ENCODE results near the gene ABR.
"Not testable (repeated sequence)": the region's sequence is repeated elsewhere in the genome, so short reads cannot be mapped to it uniquely, and the experiment has no call there.

ABR gene

DNA sequence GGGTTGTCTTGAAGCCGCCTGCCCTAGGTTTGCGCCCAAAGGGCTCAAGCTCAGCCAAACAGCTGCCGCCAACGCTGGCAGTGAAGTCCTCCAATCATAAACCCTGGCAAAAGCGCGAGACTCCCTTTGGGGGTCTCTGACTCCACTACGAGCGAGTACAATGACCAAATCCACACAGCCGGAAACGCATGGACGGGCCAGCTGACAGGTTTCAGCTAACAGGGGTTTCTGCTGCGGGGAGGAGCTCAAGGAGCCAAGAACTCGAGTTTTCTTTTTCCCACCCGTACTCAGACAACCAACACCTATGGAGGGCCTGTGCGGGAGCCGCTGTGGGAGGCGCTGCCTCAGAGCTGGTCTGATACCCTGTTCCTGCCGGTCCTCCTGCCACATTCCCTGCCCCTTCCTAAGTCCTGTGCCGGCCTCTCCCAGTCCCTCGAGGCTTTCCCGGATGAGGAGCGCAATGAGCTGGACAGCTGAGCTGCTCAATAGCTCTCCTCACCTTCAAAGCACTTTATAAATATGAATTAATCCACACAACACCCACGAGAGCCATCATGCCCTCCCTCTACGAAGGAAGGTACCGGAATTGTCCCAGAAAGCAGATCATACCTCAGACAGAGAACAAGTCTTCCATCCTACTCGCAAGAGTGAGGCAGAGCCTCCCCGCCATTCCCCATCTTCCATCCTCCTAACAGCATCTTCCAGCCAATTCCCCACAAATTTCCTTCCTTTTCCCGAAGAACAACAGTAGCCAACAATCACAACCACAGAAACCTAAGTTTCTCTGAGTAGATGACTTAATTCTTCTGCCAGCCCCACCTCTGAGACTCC, 6.1 kb downstream of the ABR start:
- no peak for DNase-seq (ENCODE audit: low read depth in 2 of 2)

DNA sequence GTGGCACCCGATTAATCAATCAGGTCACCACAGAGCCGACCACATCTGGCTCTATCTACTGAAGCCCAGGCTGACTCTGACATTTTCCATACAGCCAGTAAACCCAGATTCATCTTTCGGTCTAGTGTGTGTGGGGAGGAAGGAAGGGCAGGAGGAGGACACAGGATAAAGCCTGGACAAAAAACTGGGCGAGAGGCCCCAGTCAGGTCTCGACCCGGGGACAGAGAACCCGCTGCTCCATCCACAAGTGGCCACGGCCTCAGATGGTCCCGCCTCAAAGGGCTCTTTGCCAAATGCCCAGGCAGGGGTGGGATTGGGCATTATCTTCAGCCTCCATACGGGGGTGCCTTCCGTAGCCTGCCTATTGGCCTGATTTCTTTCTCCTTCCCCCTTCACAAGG, 7.8 kb downstream of the ABR start:
- no peak for DNase-seq (ENCODE audit: low read depth in 2 of 2)

DNA sequence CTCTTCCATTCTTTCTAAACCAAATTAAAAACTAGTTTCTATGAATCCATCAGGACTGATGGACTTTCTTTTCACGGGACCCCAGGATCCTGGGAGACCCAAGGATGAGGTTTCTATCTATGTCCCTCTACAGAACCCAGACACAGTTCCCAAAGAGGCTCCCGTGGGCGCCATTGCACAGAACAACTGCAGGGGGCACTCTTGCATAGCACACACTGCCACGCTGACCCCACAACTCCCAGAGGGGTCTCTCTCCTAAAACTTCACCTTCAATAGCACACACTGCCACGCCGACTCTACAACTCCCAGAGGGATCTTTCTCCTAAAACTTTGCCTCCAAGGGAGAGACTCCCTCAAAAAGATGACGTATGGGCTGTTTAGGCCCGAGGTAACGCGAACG, 9.0 kb downstream of the ABR start:
- DNase-seq (ENCODE audit: low read depth in 2 of 2) = no peak

DNA sequence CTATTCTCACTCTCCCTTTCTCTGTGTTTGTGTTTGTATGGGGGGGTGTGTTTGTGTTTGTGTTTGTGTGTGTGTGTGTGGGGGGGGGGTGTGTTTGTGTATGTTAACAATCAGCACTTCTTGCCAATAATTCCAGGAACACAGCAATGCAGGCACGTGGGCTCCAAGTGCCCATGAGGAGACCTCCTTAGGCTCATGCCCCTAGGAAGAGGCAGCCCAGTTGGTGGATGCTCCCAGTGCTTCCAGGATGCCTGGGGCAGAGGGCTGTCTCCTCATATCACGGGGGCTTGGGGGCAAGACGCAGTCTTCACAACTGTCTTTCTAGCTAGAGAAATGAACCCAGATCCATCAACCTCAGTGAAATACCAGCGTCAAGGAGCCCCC, 9.9 kb downstream of the ABR start:
- DNase-seq (ENCODE audit: low read depth in 2 of 2) = no peak

DNA sequence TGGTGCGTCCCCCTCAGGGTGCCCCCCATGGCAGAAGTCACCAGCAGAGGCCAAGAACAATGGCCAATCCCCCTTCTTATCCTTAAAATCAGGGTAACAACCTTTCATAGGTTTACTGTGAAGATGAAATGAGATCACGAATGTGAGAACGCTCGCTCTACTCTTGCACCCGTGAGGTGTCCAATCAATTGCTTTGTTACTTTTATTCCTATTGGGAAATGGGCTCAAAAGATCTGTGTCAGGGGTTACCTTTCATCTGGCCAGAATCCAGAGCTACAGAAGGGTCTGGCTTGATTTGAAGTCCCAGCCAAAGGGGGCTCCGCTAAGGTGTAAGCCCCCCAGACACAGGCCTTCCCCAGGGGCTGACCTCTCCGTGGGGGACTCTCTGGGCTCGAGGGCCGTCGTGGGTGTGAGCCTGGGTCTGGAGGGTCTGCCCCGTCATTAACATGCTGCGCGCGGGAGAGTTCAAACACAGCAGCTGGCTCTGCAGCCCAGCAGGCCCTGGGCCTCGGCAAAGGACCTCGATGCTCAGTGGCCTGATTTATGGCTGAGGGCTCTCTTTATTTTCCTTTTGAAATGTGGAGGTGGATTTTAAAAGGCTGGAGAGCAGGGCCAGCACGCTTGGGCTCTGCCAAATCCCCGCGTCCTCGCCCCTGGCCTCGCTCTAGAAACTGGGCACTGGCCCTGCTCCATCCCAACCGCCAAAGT, 10.4 kb downstream of the ABR start:
- DNase-seq (ENCODE audit: low read depth in 2 of 2) = no peak

DNA sequence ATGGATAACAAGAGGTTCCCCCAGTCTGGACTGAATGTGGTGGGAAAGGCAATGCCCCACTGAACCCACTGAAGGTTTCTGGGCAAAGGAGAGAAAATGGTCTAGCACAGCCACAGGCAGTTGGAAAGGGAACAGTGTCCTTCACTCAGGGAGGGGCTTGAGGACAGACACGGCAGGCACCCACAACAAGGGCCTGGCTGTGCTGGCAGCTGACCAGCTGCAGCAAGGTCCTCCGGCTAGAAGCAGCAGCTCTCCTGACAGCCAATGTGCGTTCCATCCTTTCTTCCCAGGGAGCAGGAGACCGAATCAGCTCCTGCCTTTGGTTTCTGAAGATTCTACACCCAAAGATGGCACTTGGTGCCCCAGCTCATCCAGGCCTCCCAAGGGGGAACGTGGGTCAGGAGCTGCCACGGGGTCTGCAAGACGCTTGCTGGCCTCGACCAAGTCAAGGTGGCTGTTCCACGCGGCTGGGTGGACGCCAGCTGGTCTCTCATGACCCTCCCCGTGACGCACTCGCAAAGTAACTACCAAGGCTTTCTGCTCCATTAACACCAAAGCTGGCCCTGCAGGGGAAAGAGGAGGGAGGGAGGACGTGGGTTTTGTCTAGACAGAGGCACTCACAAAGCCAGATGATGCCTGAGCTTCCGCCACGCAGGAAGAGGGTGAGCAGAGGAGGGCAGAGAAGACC, 11.1 kb downstream of the ABR start:
- DNase-seq (ENCODE audit: low read depth in 2 of 2) = no peak

DNA sequence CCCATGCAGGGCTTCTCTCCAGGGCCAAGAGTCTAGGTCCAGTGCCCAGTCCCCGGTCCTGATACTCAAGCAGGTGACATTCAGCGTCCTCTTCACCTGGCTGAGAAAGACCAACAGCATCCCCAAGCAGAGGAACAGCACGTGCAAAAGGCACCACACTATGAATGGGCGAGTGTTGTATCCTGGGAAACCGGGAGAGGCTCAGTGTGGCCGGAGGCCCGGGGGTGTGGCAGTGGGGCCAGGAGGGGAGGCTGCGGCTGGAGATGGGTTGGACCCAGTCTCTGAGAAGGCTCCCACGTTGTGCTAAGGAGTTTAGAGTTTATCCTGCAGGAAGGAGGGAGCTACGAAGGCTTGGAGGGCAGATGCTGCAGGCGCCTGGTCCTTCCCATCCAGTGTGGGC, 13.5 kb downstream of the ABR start:
- DNase-seq (ENCODE audit: low read depth in 2 of 2) = no peak

DNA sequence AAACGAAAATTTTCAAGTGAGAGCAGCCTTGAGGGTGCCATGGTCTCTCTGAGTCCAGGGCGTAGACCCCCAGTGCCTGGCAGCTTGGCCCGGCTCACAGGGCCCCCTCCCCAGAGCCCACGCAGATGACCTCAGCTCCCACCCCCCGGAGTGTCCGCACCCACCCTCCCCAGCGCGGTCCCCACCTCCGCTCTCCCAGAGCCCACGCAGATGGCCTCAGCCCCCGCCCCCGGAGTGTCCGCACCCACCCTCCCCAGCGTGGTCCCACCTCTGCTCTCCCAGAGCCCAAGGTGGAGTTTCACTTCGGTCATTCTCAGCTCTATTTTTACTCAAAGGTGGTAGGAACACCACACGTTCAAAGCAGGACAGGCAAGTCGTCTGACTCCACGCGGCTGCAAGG, 13.9 kb downstream of the ABR start:
- no peak for DNase-seq (ENCODE audit: low read depth in 2 of 2)

DNA sequence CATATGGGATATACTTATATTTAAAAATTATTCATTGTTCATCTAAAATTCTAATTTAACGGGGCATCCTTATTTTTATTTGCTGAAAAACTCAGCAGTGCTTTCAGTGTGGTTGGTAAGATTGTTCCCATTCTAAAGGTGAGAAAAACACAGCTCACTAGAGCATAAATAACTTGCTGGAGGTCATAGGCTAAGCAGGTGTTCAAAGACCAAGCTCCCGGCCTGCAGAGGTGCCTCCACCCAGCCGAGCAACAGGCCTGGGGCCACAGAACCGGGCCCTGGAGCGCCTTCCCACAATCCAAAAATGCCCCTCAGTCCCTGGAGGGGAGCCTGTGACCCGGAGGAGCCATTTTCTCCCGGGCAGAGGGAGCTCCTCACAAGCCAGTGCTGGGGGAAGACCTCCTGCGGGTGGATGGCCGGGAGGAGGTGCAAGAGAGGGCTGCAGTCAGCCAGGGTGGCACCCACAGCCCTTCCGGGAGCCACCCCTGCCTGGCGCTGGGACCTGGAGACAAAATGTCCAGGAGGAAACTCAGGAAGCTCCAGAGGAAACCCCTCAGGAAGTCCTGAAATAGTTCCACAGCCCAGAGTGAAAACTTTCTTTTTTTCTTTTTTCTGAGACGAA, 14.7 kb downstream of the ABR start:
- DNase-seq (ENCODE audit: low read depth in 2 of 2) = no peak

DNA sequence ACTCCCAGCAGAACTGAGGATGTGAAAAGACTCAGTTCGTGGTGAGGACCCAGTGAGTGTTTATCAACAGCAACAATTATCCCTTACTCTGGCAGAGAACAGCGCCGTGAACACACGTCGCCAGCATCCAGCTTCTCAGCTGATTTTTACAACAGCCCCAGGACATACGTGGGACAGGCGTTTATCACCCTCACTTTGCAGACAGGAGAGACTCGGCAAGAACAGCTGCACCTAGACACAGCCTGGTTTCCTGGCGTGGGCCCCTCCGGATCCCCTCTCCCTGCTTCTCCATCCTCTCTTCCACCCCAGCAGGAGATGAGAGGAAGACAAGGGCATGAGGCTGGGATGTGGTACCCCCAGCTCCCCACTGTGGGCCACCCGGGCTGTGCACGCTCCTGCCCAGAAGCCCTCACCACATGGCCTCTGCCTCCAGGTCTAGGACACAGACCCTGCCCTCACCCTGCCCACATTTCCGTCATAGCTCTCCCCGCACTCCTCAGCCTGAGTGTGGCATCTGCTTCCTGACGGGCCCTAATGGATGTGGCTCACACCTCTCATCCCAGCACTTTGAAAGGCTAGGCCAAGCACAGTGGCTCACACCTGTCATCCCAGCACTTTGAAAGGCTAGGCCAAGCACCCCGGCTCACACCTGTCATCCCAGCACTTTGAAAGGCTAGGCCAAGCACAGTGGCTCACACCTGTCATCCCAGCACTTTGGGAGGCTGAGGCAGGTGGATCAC, 17.5 kb downstream of the ABR start:
- DNase-seq (ENCODE audit: low read depth in 2 of 2) = no peak

DNA sequence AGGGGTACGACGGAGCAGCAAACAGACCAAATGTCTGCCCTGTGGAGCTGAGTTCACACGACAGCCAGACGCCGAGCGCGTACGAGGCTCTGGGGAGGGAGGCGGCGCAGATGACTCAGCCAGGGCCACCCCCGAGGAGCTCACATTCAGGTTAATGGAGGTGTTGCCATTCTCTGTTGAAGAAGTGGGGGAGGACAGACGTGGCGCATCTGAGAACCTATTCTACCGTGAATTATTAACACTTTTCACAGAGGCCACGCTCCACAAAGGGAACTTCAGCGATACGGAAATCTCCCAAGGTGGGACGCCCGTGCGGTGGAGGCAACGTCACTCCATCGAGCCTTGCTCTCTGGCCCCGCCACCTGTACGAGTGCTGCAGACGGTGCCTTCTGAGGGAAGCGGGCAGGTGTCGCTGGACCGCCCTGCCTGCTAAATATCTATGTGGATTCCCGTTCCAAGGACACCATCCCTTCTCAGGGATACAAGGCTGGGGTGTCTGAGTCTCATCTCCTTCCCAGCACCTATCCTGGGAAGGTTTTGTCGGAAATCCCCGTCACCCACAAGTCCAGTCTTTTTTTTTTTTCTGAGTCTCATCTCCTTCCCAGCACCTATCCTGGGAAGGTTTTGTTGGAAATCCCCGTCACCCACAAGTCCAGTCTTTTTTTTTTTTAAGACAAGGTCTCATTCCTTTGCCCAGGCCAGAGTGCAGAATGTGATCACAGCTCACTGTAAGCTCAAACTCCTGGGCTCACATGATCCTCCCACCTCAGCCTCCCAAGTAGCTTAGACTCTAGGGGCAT, 19.0 kb downstream of the ABR start:
- DNase-seq (ENCODE audit: low read depth in 2 of 2) = no peak

DNA sequence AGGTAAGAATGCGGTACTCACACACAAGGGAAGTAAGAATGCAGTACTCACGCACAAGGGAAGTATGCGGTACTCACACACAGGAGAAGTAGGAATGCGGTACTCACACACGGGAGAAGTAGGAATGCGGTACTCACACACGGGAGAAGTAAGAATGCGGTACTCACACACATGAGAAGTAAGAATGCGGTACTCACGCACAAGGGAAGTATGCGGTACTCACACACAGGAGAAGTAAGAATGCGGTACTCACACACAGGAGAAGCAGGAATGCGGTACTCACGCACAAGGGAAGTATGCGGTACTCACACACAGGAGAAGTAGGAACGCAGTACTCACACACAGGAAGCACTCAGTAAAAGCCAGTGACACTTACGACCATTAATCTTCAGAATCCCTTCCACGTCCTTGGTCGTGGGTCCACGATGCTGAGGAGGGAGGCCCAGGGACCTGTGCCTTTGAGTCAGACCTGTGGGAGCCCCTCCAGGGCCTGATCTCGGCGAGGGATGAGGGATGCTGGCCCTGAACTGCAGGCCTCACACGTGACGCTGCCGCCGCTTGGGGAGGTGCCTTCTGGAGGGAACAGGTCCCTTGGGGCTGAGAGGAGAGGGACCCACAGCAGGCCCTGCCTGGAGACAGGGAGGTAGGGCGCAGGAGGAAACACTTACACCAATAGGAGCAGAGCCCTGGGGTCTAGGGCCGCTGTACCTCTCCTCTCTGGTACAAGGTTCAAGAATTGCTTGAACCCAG, 20.2 kb downstream of the ABR start:
- DNase-seq (ENCODE audit: low read depth in 2 of 2) = no peak

DNA sequence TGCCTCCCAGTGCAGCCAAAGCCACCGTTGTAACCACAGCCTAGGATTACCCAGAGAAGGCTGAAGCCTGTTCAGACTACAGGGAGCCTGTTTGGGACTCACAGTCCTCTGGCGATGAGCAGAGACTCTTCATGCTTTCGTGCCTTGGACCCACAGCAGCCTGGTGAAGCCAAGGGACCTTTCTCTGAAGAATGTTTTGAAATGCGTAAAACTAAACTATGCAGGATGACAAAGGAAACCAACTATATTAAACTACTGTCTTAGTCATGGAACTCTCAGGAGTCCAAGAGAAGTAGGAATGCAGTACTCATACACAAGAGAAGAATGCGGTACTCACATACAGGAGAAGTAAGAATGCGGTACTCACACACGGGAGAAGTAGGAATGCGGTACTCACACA, 20.9 kb downstream of the ABR start:
- no peak for DNase-seq (ENCODE audit: low read depth in 2 of 2)

DNA sequence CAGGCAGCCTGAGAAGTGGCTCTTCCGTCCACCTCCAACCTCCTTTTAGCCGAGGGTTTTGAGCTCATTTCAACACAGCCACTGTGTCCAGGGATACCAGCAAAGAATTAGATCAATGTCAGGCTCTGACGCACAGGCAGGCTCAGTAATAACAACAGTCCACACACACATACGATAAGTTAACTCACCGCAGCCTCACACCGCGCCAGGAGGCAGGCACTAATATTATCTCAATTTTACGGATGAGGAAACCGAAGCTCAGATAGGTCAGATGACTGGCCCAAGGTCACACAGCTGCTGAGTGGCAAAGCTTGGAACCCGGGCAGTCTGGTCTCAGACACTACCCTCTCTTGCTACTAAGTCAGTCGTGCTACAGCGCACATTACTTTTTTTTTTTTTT, 22.9 kb downstream of the ABR start:
- DNase-seq (ENCODE audit: low read depth in 2 of 2) = no peak

DNA sequence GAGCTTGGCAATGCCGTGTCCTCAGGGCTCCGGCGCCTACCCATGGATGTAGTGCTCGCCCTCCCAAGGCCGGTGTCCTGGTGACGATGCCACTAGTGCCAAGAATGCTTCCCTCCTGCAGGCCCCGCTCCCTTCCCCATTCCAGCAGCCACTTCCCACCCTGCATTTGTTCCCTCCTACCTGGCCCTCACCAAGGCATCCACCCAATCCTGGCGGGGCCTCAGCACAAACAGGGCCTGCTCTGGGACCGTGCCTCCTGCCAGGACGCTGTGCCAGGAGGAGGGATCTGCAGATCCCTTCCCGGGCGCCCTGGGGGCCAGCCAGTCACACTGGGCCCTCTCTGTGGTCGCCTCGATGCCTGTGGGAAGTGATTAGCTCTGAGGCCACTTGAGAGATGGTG, 25.1 kb downstream of the ABR start:
- no peak for DNase-seq (ENCODE audit: low read depth in 2 of 2)

DNA sequence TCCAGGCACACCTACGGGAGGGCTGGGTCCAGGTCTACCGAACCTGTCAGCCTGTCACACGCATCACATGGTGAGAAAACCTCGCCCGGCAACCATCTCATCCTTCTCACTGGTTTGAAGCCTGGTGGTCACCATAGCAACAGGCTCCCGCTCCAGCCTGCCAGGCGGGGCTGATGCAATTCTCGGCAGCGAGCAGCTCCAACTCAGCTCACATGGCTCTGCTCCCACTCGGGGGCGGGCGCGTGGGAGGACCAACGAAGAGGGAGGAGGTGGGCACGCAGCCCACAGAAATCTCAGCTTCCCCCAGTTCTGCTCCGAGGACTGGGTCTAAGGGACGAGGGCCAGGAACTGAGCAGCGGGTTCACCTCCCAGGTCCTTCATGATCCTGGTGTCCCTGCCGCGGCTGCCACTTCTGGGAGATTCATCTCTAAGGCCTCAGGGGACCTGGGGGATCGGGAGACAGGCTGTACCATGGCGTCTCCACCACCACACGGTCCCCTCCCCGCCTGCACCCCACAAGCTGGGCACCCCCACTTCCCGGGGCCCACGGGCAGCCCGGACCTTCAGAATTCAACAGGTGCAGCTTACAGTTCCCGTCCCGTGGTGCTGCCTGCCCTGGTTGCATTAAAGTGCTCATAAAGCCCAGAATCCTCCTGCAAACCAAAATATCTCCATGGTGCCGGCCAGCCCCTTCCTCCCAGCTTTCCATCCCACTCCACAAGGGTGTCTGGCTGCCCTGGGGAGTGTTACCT, 25.8 kb downstream of the ABR start:
- DNase-seq (ENCODE audit: low read depth in 2 of 2) = no peak

DNA sequence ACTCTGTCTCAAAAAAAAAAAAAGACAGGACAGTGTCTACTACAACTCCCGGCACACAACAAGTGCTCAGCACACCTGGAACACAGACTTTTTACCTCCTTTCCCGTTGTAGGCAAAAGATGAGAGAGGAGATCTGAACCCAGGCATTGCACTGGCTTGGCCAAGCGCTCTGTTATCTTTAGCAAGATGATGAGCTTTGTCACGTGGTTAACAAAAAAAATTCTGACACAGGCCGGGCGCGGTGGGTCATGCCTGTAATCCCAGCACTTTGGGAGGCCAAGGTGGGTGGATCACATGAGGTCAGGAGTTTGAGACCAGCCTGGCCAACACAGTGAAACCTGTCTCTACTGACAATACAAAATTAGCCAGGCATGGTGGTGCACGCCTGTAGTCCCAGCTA, 27.2 kb downstream of the ABR start:
- not testable (repeated sequence) for DNase-seq (ENCODE audit: low read depth in 2 of 2)

DNA sequence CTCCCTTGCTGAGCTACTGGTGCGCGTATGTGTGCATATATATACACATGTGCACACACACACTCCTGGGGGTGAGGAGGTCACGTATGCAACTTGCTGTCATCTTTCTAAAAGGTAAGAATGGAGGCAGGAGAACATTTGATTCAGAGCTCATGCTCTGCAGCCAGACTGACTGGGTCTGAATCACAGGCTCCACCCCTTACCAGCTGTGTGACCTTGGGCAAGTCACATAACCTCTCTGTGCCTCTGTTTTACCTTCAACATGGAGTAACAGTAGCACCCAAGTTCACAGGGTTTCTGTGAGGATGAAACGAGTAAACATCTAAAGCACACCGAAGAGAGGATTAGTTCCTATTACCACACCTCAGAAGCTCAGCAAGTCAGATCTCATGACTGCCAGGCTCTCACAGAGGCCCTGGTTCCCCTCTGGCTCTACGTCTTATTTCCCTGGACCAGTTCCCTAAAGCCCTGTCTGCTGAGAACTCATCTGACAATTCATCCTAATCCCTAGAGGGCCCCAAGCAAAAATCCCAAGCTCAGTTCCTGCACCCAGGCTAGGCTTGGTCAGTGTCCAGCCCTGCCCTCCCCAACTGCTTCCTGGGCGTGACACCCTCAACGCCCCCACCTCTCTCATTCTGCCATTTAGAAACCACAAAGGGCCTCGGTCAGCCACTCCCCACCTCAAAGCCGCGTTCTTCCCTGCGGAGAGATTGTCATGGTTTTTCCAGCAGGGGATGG, 28.7 kb downstream of the ABR start:
- DNase-seq (ENCODE audit: low read depth in 2 of 2) = no peak

DNA sequence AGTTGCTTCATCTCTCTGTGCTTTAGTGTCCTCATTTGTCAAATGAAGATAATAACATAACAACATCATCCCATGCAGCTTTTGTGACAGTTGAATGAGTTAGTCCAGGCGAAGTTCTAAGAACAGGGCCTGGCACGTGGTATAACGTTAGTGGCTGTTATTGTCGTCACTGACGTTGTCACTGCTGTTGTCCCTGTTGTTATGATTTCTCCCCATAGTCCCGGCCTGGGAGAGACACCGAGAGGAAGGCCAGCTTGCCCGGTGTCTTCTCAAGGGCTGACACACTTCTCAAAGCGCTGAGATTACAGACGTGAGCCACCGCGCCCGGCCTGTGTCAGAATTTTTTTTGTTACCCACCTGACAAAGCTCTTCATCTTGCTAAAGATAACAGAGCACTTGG, 29.9 kb downstream of the ABR start:
- DNase-seq (ENCODE audit: low read depth in 2 of 2) = no peak

Measured in stimulated activated CD4-positive, alpha-beta T cell treated with anti-CD3 and anti-CD28 coated beads, Interleukin-15, amount 100 ng/mL, for 48 hours (primary cell).